ENCODE measurements around the gene SAMD4A. TPM values are rescaled to one million over a fixed set of nuclear protein-coding genes. Genes with fewer than 3 reads are reported as not detected.

Gene SAMD4A
- total RNA-seq, 1 donor, result 61.3 TPM

- no peak for DNase-seq (ENCODE audit: low read depth)
Measured at GRCh38 chr14:54754623-54755386, 187.9 kb downstream of the SAMD4A start.

GRCh38 chr14:54756656-54757392, 189.9 kb downstream of the SAMD4A start:
- TF ChIP-seq CTCF (IDR thresholded peaks at IDR 0.05; ENCODE audit: insufficient read depth, low read depth, low read length), result no peak
- no peak overlapping the region for H3K4me3 ChIP-seq (ENCODE audit: low read depth, low read length)
- no peak for DNase-seq (ENCODE audit: low read depth)

More at GRCh38 chr14:54754623-54755386, 187.9 kb downstream of the SAMD4A start:
- no peak overlapping the region for H3K4me3 ChIP-seq (ENCODE audit: low read depth, low read length)
- no peak for TF ChIP-seq CTCF (IDR thresholded peaks at IDR 0.05; ENCODE audit: insufficient read depth, low read depth, low read length)

- TF ChIP-seq CTCF (IDR thresholded peaks at IDR 0.05; ENCODE audit: insufficient read depth, low read depth, low read length), result no peak
- no peak for DNase-seq (ENCODE audit: low read depth)
- no peak overlapping the region for H3K4me3 ChIP-seq (ENCODE audit: low read depth, low read length)
Measured at GRCh38 chr14:54758041-54758440, 191.1 kb downstream of the SAMD4A start.

GRCh38 chr14:54759982-54760585, 193.2 kb downstream of the SAMD4A start:
- no peak overlapping the region for H3K4me3 ChIP-seq (ENCODE audit: low read depth, low read length)
- no peak for TF ChIP-seq CTCF (IDR thresholded peaks at IDR 0.05; ENCODE audit: insufficient read depth, low read depth, low read length)
- no peak for DNase-seq (ENCODE audit: low read depth)

GRCh38 chr14:54760866-54761575, 194.1 kb downstream of the SAMD4A start:
- DNase-seq (ENCODE audit: low read depth), result no peak
- no peak overlapping the region for H3K4me3 ChIP-seq (ENCODE audit: low read depth, low read length)
- TF ChIP-seq CTCF (IDR thresholded peaks at IDR 0.05; ENCODE audit: insufficient read depth, low read depth, low read length), result no peak

GRCh38 chr14:54761835-54762234, 194.9 kb downstream of the SAMD4A start:
- H3K4me3 ChIP-seq (ENCODE audit: low read depth, low read length), result no peak overlapping the region
- no peak for TF ChIP-seq CTCF (IDR thresholded peaks at IDR 0.05; ENCODE audit: insufficient read depth, low read depth, low read length)
- no peak for DNase-seq (ENCODE audit: low read depth)
